CD4-positive, alpha-beta T cell treated with Interleukin-17A for 1 hour (primary cell): Measurements from ENCODE around the gene SLC26A9.

Experiments
- DNase-seq: peaks from one replicate; pipeline ENCODE4 v3.0.0-alpha.2; 2020

The SLC26A9 gene, protein sequence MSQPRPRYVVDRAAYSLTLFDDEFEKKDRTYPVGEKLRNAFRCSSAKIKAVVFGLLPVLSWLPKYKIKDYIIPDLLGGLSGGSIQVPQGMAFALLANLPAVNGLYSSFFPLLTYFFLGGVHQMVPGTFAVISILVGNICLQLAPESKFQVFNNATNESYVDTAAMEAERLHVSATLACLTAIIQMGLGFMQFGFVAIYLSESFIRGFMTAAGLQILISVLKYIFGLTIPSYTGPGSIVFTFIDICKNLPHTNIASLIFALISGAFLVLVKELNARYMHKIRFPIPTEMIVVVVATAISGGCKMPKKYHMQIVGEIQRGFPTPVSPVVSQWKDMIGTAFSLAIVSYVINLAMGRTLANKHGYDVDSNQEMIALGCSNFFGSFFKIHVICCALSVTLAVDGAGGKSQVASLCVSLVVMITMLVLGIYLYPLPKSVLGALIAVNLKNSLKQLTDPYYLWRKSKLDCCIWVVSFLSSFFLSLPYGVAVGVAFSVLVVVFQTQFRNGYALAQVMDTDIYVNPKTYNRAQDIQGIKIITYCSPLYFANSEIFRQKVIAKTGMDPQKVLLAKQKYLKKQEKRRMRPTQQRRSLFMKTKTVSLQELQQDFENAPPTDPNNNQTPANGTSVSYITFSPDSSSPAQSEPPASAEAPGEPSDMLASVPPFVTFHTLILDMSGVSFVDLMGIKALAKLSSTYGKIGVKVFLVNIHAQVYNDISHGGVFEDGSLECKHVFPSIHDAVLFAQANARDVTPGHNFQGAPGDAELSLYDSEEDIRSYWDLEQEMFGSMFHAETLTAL

GRCh38 chr1:205943245-205943644 lies at the start of gene SLC26A9:
Gene SLC26A9, minus strand, starts transcription at chr1:205943456. Its CDS starts 7,636 bp downstream, at chr1:205935820.
- no peak for DNase-seq

- DNase-seq = no peak
Measured at GRCh38 chr1:205992218-205992882, 49.1 kb upstream of the SLC26A9 start.

DNA sequence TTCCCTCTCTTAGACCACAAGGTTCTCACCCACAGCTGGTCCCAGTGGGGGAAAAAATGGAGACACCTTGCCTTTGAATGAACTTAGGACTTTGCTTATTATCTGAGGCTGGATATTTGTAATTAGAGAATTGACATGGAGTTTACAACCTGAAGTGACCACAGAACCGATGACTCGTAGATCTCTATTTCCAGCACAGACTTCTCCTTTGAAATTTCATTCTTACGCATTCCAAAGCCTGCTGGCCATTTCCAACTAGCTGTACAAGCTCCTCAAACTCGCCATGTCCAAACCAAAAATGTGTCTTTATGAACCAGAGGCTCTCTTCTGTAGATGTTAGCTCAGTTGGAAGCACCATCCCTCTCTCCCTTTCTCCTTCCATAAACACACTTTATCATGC lies 48.0 kb upstream of the SLC26A9 start:
- no peak for DNase-seq

DNA sequence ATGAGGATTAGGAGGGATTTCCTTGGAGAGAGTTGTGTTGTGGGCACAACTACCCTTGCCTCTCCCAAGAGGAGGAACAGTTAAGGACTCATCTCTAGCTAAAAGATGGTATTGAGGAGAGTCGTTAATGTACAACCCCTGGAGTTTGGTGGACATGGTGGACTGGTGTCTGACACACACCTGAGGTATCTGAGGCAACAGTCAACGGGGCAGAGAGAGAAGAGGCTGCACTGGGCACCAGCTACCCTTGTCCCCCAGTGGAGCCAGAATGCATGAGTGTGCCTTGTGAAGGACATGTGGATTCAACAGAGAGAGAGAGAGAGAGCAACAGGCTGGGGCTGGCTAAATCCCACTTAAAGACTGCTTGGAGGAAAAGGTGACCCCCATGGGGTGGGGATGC lies 47.0 kb upstream of the SLC26A9 start:
- DNase-seq = no peak

DNA sequence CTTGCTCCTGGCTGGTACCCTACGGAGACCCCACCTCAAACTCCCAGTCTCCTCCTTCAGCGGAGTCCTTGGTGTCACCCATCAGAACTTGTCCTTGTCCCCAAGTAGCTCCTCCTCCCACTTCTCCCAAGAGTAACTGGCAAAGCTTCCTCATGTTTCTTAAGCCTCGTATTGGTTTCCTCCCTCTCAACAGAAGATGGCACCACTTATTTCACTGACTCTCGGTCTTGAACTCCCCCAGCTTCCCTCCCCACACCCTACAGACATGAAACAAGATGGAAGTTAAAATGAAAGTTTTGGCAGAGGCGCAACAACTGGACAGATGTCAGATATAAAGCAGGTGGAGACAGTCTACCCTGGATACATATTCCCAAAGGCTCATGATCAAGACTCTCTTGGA lies 46.5 kb upstream of the SLC26A9 start:
- DNase-seq = no peak

DNA sequence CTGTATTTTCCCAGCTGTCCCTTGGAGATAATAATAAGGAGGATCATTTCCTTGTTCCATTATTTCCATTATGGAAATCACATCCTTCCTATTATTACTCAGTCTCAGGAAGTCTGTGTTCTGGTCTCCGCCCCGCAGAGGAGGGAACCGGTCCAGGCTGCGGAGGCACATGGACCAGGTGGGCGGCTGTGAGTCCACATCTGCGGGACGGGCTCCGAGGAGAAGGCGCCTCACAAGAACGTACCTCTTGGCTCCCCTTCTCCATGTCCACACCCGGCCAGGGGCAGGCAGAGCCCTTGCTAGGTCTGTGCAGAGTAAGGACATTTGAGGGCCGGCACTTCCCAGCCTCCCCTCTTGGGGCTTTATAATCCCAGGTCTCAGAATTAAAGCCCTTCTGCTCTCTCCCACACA lies 45.3 kb upstream of the SLC26A9 start:
- no peak for DNase-seq

- no peak for DNase-seq
Measured at GRCh38 chr1:205986861-205987260, 43.6 kb upstream of the SLC26A9 start.

- DNase-seq = no peak
Measured at GRCh38 chr1:205986292-205986691, 43.0 kb upstream of the SLC26A9 start.

DNA sequence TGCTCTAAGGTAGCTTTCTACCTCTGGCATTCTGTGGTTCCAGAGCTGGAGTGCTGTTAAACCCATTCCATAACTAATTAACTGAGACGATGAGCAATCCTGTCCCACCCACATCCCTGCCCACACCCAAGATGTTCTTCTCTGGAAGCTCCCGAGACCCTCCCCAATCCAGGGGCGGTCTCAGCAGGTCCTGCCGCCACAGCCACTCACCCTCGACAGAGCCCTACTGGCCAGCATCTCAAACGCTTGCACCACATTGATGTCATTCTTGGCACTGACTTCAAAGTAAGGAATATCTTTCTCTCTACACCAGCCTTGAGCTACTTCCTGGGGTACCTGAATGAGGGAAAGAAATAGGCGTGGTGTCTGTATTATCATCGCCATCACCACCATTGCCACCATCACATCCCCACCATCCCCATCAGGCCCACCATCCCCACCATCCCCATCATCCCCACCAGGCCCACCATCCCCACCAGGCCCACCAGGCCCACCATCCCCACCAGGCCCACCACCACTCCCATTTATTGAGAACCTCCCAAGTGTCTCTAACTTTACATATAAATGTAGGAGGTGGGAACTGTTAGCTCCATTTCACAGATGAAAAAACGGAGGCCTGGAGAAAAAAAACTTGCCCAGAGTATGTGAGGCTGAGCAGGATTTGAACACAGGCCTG lies 42.2 kb upstream of the SLC26A9 start:
- DNase-seq = no peak

DNA sequence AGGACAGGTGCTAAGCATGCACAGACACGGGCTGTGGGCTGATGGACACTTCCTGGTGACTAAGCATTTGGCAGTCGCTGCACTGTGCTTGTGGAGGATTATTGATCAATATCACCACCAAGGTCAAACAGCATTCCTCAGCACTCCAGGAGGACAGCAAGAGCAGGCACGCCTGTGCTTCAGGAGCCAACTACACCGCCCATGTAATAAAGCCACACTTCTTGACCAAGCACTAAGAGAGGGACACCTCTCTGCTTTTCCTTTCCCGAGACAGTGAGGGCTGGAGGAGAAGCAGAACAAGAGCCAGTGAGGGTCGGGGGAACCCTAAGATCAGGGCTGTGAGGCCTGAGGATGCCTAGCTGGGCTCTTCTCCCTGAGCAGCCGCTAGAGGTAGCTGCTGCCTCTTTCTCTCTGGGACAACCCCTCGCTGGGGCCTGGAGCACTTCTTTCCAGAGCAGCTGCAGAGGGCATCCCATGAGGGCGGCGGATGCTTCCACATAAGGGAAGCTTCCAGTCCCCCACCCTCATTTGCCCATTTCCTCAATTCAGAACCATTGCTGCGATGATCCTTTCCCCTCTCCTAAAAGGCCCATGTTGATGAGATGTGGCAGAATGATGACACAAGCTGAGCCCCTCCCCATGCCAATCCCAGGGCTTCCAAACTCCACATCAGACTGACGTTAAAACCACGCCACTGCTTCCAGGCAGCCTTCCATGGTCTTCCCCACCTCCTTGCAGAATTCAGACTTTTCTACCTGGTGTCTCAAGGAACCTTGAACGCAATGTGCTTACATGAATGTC lies 40.9 kb upstream of the SLC26A9 start:
- no peak for DNase-seq

DNA sequence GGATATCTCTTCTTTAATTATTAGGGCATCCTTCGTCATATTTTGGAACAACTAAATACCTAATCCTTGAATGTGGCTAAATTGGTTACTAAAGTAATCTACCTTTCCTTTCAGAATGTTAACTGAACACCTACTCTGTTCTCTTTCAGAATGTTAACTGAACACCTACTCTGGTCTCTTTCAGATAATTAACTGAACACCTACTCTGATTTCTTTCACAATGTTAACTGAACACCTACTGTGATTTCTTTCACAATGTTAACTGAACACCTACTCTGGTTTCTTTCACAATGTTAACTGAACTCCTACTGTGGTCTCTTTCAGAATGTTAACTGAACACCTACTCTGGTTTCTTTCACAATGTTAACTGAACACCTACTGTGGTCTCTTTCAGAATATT lies 38.0 kb upstream of the SLC26A9 start:
- DNase-seq = no peak

- DNase-seq = no peak
Measured at GRCh38 chr1:205980237-205980870, 37.1 kb upstream of the SLC26A9 start.

DNA sequence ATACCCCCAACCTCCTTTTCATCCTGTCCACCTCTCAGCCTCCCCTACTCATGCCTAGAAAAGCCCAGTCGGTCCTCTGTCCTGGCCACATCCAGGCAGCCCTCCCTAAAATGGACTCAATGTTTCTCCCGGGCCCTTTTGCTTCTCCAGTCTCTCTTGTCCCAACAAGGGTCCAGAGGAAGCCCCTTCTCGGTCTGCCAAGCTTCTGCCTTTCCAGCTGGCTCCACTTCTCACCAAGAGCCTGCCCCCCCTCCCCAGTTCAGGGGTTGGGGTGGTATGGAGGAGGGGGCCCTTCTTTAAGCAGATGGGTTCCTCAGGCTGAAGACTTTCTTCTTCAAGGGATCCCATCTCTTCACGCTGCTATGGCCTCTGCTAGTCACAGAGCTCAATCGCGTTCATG lies 36.0 kb upstream of the SLC26A9 start:
- DNase-seq = no peak

DNA sequence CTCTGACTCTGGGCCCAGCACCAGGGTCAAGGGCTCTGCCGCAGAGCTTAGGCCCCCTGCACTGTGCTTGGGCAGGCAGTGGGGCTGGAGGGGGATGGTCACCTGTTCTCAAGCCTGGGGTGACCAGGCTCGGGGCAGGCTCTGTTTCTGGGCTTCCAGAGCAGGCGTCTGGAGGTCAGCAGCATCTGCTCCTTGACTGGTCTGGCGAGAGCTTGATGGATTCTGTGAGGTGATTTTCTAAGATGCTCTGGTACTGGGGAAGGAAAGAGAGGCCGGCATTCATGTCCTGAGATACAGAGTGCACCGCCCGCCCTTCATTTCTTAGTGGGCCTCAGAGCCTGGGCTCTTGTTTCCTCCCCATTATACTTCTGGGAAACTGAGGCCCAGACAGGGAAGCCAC lies 35.4 kb upstream of the SLC26A9 start:
- no peak for DNase-seq

- peak; percentile 75 for DNase-seq
Measured at GRCh38 chr1:205977402-205978014, 34.3 kb upstream of the SLC26A9 start.

- no peak for DNase-seq
Measured at GRCh38 chr1:205976708-205977401, 33.6 kb upstream of the SLC26A9 start.

DNA sequence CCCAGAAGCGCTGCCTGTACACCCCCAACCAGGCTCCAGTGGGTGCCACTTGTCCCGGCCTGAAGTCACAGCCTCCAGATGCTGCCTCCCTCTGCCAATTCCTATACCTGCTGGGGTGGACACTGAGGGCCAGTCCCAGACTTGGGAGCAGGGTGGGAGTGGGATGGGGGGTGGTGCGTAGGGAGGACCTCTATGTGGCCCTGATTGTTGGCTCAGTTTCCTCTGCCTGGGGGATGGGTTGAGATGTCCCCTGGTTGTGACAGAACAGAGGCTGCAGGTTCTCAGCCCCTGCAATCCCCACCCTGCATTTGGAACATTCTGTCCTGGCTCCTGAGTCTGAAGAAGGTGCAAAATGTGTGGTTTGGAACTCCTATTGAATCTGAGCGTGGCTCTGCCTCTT lies 32.8 kb upstream of the SLC26A9 start:
- DNase-seq = no peak

- DNase-seq = no peak
Measured at GRCh38 chr1:205975387-205975998, 32.2 kb upstream of the SLC26A9 start.

GRCh38 chr1:205974712-205975111 lies 31.5 kb upstream of the SLC26A9 start:
- DNase-seq = no peak
